NCI-H1694 (cell line): Measurements from ENCODE around the gene ZNF710.
"Not testable (repeated sequence)": the region's sequence is repeated elsewhere in the genome, so short reads cannot be mapped to it uniquely, and the experiment has no call there.

Source experiments
- DNase-seq: peaks from one replicate; lab custom pipeline; 2025; lab: John Stamatoyannopoulos, UW

The ZNF710 gene

GRCh38 chr15:90105521-90105920, 104.4 kb downstream of the ZNF710 start:
- DNase-seq = no peak

- DNase-seq = no peak
Observed at GRCh38 chr15:90106522-90107117, 105.5 kb downstream of the ZNF710 start.

GRCh38 chr15:90108038-90108437, 106.9 kb downstream of the ZNF710 start:
- DNase-seq = not testable (repeated sequence)

GRCh38 chr15:90109163-90109751, 108.1 kb downstream of the ZNF710 start:
- not testable (repeated sequence) for DNase-seq

- DNase-seq = no peak
Observed at GRCh38 chr15:90113166-90113565, 112.0 kb downstream of the ZNF710 start.

GRCh38 chr15:90114451-90114901, 113.4 kb downstream of the ZNF710 start:
- no peak for DNase-seq

- no peak for DNase-seq
Observed at GRCh38 chr15:90115783-90116182, 114.7 kb downstream of the ZNF710 start.

- DNase-seq = no peak
Observed at GRCh38 chr15:90119367-90119766, 118.2 kb downstream of the ZNF710 start.

- no peak for DNase-seq
Observed at GRCh38 chr15:90121086-90121485, 120.0 kb downstream of the ZNF710 start.

GRCh38 chr15:90124507-90124906, 123.4 kb downstream of the ZNF710 start:
- no peak for DNase-seq

GRCh38 chr15:90126022-90126421, 124.9 kb downstream of the ZNF710 start:
- DNase-seq = no peak

GRCh38 chr15:90126596-90127435, 125.7 kb downstream of the ZNF710 start:
- DNase-seq = no peak

GRCh38 chr15:90130291-90130690, 129.2 kb downstream of the ZNF710 start:
- DNase-seq = no peak
